ENCODE results near the gene SDR9C7. TPM values are rescaled to one million over a fixed set of nuclear protein-coding genes. Genes with fewer than 3 reads are reported as not detected.

Gene SDR9C7
- total and polyA plus RNA-seq, 2 of the 8 experiments (the other 6 are each of a cell fraction or from before 2014, with no cell fraction given) = 0.11 TPM; not detected in 1

GRCh38 chr12:56898938-56899337 is 35.3 kb downstream of the SDR9C7 start (continued):
- no peak for TF ChIP-seq RAD21 (IDR thresholded peaks at IDR 0.05 in 1 of 2, conservative IDR thresholded peaks at IDR 0.05 in 1 of 2; ENCODE audit: low read depth in 2 of 2, low read length in 2 of 2)

All from H1 (cell line).